ENCODE results near the gene C1QTNF6. TPM values are rescaled to one million over a fixed set of nuclear protein-coding genes. Genes with fewer than 3 reads are reported as not detected.

The C1QTNF6 gene
- total RNA-seq, 1 experiment from 2014 or later = 85.9 TPM

DNA sequence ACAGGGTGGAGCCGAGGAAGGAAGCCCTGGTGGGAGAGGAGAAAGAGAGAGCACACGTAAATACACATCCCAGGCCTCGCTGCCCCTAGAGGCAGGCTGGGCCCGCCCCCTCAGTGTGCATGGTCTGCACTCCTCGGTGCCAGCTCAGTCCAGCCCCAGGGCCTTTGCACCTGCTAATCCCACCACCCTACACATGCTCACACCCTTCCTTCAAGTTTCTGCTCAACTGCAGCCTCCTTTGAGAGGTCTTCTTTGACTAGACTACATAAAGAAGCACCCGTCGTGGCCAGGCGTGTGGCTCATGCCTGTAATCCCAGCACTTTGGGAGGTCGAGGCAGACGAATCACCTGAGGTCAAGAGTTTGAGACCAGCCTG is 43.9 kb downstream of the C1QTNF6 start:
- DNase-seq = no peak
- Histone ChIP-seq H3K27ac (no peak overlapping the region), H3K27me3 (ENCODE audit: insufficient read depth, low read depth) (no peaks in the 10 kb centered on the region), H3K36me3 (ENCODE audit: low read depth) (no peaks in the 10 kb centered on the region), H2AFZ (no peak overlapping the region), H3K4me2 (no peak overlapping the region), H3K9me2 (ENCODE audit: insufficient read depth) (no peaks in the 10 kb centered on the region), H3K79me2 (ENCODE audit: low read depth) (no peaks in the 10 kb centered on the region), H3K9me3 (ENCODE audit: insufficient read depth, low read depth) (no peaks in the 10 kb centered on the region), H3K4me3 (no peak overlapping the region), H4K20me1 (ENCODE audit: insufficient read depth) (no peaks in the 10 kb centered on the region), H3F3A (ENCODE audit: insufficient read depth, low read depth) (no peaks in the 10 kb centered on the region; the same call in 1 of the 2 replicates), H3K4me1 (replicated peaks; ENCODE audit: insufficient read depth) (no peaks in the 10 kb centered on the region)
- POLR2A ChIA-PET (ENCODE audit: unreplicated experiment) = no interaction called here
- CTCF ChIA-PET = no interaction called here
- TF ChIP-seq EZH2 (IDR thresholded peaks at IDR 0.05; ENCODE audit: low read depth) (no peak), CTCF (conservative IDR thresholded peaks at IDR 0.05) (no peak)
- intact Hi-C loops (cut with micrococcal nuclease; ENCODE audit: unreplicated experiment) = no loop called here
- no TSS peak for BruUV-seq (replicated peaks)

DNA sequence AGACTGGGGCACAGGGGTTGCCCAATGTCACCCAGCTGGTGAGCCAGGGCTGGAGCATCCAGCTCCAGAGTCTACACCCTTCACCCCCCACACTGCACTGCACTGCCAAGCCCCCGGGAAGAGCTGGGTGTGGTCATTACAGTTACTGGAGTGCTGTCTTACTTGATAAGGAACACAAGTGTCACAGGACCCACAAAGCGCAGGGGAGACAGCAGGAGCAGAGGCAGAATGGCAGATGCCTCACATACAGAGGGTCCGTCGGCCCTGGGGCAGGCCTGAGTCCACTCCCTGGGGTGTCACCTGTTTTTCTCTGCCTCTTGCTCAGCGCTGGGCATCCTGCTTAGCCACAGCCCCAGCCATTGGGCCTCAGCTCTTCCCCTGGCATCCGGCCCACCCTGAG is 46.1 kb downstream of the C1QTNF6 start:
- POLR2A ChIA-PET (ENCODE audit: unreplicated experiment) = no interaction called here
- Histone ChIP-seq H3K27ac (no peak overlapping the region), H3K4me1 (replicated peaks; ENCODE audit: insufficient read depth) (no peaks in the 10 kb centered on the region), H3K4me2 (no peak overlapping the region), H3K9me3 (ENCODE audit: insufficient read depth, low read depth) (no peaks in the 10 kb centered on the region), H3F3A (ENCODE audit: insufficient read depth, low read depth) (no peaks in the 10 kb centered on the region; the same call in 1 of the 2 replicates), H3K79me2 (ENCODE audit: low read depth) (no peaks in the 10 kb centered on the region), H3K4me3 (no peak overlapping the region), H3K9me2 (ENCODE audit: insufficient read depth) (no peaks in the 10 kb centered on the region), H2AFZ (no peak overlapping the region), H4K20me1 (ENCODE audit: insufficient read depth) (no peaks in the 10 kb centered on the region), H3K27me3 (ENCODE audit: insufficient read depth, low read depth) (no peaks in the 10 kb centered on the region), H3K36me3 (ENCODE audit: low read depth) (no peaks in the 10 kb centered on the region)
- no peak for DNase-seq
- TF ChIP-seq CTCF (conservative IDR thresholded peaks at IDR 0.05) (no peak), EZH2 (IDR thresholded peaks at IDR 0.05; ENCODE audit: low read depth) (no peak)
- intact Hi-C loops (cut with micrococcal nuclease; ENCODE audit: unreplicated experiment) = no loop called here
- BruUV-seq (replicated peaks) = no TSS peak
- CTCF ChIA-PET = interaction anchor here (0.7 kb wide), 1 partner anchor 16 kb away, joined by 3 read pairs; no protein-coding TSS in a partner anchor

DNA sequence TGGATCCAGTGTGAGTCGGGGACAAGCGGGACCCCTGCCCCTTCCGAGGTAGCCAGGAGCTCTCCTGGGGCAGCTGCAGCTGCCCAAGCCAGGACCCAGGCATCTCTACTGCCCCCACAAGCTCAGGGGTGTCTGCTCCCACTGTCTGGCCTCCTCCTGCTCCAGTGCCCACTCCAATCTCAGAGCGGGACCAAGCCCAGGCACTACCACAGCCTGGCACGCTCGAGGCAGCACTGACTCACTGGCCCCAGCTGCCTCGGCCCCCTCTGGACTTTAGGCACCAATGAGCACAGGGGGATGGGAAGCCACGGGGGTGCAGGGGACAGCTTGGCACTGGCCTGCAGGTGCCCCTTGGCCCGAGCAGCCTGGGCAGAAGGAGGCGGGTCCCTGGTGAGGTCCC is 46.6 kb downstream of the C1QTNF6 start:
- Histone ChIP-seq H3K79me2 (ENCODE audit: low read depth) (no peaks in the 10 kb centered on the region), H2AFZ (no peak overlapping the region), H3K9me2 (ENCODE audit: insufficient read depth) (no peaks in the 10 kb centered on the region), H3K9me3 (ENCODE audit: insufficient read depth, low read depth) (no peaks in the 10 kb centered on the region), H4K20me1 (ENCODE audit: insufficient read depth) (no peaks in the 10 kb centered on the region), H3K4me1 (replicated peaks; ENCODE audit: insufficient read depth) (no peaks in the 10 kb centered on the region), H3K36me3 (ENCODE audit: low read depth) (no peaks in the 10 kb centered on the region), H3K27ac (no peak overlapping the region), H3K4me2 (no peak overlapping the region), H3K4me3 (no peak overlapping the region), H3K27me3 (ENCODE audit: insufficient read depth, low read depth) (no peaks in the 10 kb centered on the region), H3F3A (ENCODE audit: insufficient read depth, low read depth) (no peaks in the 10 kb centered on the region; the same call in 1 of the 2 replicates)
- ChIA-PET CTCF (interaction anchor here (0.7 kb wide), 2 partner anchors 16 to 26 kb away, joined by 3 to 4 read pairs; no protein-coding TSS in a partner anchor), POLR2A (ENCODE audit: unreplicated experiment) (no interaction called here)
- no TSS peak for BruUV-seq (replicated peaks)
- no peak for DNase-seq
- intact Hi-C loops (cut with micrococcal nuclease; ENCODE audit: unreplicated experiment) = no loop called here
- no peak for TF ChIP-seq EZH2 (IDR thresholded peaks at IDR 0.05; ENCODE audit: low read depth)
- TF ChIP-seq CTCF (conservative IDR thresholded peaks at IDR 0.05) = no peak

Data from PC-9 (cell line).